Kidney epithelial cell (primary cell): ENCODE measurements around the gene SUGCT. TPM values are rescaled to one million over a fixed set of nuclear protein-coding genes. Genes with fewer than 3 reads are reported as not detected.

Experiments
- DNase-seq: peaks from one replicate; pipeline ENCODE4 v3.0.0-alpha.2; 2010; ENCODE audit warnings: low read depth
- H3K27me3 ChIP-seq: 2 replicates; pipeline ENCODE4 v1.6.0; 2011; ENCODE audit warnings: low read length; ENCODE audit not compliant: control insufficient read depth, insufficient read depth
- H3K36me3 ChIP-seq: 2 replicates; pipeline ENCODE4 v1.5.1; 2011; ENCODE audit warnings: low read length; ENCODE audit not compliant: control insufficient read depth, insufficient read depth
- H3K4me3 ChIP-seq: 2 replicates; pipeline ENCODE4 v1.5.1; 2011; ENCODE audit warnings: low read depth, mild to moderate bottlenecking, control low read depth, low read length
- CTCF ChIP-seq: IDR thresholded peaks from 2 replicates; pipeline ENCODE4 v1.5.1; 2011; ENCODE audit warnings: mild to moderate bottlenecking, moderate library complexity, low read length, control low read depth, inconsistent platforms; ENCODE audit not compliant: insufficient read depth, poor library complexity, severe bottlenecking
- total RNA-seq: library from RNA; depleted of rRNA; stranded (reverse); fragments of >200 nt; gene quantifications from 2 replicates; pipeline ENCODE4 v1.2.3, GENCODE V29; 2015

SUGCT gene
- total RNA-seq, 1 donor from 2014 or later: 4.0 TPM

DNA sequence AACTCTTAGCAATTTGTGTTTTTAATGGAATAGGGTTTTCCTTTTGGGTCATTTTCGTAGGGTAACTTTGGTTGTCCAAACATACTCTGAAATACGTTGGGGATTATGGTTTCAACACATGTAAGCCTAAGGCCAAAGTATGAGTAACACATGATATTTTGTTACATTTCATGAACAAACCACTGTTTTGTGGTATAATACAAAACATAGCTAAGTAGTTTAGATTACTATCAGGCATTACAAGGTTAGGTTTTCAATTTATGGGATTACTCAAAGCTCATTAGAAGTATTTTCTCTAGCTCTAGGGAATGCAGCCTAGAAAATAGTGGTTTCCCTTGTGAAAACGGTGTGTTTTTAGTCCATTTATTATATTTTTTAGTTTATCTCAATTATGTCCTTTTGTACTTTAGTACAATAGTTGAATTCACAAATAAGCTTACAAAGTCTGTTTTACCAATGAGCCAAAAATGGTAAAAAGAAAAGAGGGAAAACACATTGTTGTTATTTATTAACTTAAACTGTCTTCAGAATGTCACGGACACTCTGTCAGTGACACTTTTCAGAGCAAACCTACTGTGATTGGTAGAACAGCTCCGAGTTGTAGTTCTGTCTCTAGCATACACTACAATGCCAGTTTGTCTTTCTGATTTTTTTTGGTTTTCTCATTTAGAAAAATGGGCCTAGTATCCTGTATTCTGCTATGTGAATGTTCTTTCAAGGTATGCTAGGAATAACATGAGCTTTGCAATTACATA lies 473.7 kb downstream of the SUGCT start:
- no peak for TF ChIP-seq CTCF
- H3K36me3 ChIP-seq: no peaks in the 10 kb centered on the region
- no peak for DNase-seq
- H3K27me3 ChIP-seq: no peaks in the 10 kb centered on the region
- H3K4me3 ChIP-seq: no peak overlapping the region

- TF ChIP-seq CTCF: no peak
- Histone ChIP-seq H3K4me3 (no peak overlapping the region), H3K27me3 (no peaks in the 10 kb centered on the region), H3K36me3 (no peaks in the 10 kb centered on the region)
- no peak for DNase-seq
Observed at GRCh38 chr7:40610461-40610860, 475.7 kb downstream of the SUGCT start.

- Histone ChIP-seq H3K4me3 (no peak overlapping the region), H3K27me3 (no peaks in the 10 kb centered on the region), H3K36me3 (no peaks in the 10 kb centered on the region)
- DNase-seq: no peak
- TF ChIP-seq CTCF: no peak
Observed at GRCh38 chr7:40611095-40611871, 476.5 kb downstream of the SUGCT start.

DNA sequence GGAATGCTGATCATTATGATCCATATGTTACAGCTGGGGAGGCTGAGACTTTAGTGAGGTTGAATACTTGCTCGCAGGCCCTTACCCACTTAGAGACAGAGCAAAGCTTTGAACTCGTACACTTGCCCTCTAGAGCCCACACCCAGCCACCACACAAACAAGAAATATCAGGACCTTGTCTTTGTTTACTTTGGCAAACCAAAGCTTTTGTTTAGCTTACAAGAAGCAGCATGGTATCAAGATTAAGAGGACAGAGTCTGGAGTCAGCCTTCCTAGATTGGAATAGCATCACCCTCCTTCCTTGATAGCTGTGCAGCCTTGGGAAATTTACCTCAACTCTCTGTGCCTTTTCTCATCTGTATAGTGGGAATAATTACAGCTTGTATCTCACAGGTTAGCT lies 477.5 kb downstream of the SUGCT start:
- H3K27me3 ChIP-seq: no peaks in the 10 kb centered on the region
- no peaks in the 10 kb centered on the region for H3K36me3 ChIP-seq
- no peak for DNase-seq
- H3K4me3 ChIP-seq: no peak overlapping the region
- no peak for TF ChIP-seq CTCF

GRCh38 chr7:40619647-40620046 lies 484.8 kb downstream of the SUGCT start:
- DNase-seq: no peak
- TF ChIP-seq CTCF: no peak
- no peak overlapping the region for H3K4me3 ChIP-seq
- no peaks in the 10 kb centered on the region for H3K27me3 ChIP-seq
- H3K36me3 ChIP-seq: no peaks in the 10 kb centered on the region

DNA sequence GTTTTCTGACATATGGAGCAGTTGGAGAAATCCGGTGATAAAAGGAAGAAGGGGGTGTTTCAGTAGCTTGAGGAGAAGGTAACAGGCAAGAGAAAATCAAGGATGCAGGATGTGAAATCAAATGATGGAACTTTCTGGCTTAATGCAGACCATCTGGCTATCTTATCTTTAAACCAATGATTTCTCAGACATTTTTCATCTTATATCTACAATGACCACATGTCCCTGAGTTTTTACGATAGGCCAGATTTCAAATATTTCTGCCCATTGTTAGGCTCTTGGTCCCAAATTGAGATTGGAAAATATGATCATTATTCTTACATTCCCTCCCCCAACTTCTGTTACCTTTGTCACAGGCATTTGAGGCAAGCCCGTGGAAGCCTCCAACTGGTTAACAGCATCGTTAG lies 486.8 kb downstream of the SUGCT start:
- Histone ChIP-seq H3K27me3 (no peaks in the 10 kb centered on the region), H3K4me3 (no peak overlapping the region), H3K36me3 (no peaks in the 10 kb centered on the region)
- no peak for TF ChIP-seq CTCF
- DNase-seq: no peak
